WERI-Rb-1 (cell line): ENCODE results near the gene KDM6B.

Experiments
- DNase-seq: peaks from one replicate; pipeline ENCODE4 v3.0.0-alpha.2; 2020
- H3K27ac ChIP-seq: fragments of 250-450 bp; sonication (Bioruptor Pico); 2 replicates; pipeline ENCODE4 v1.5.1; 2020; ENCODE audit warnings: mild to moderate bottlenecking, moderate library complexity
- H3K27me3 ChIP-seq: fragments of 250-450 bp; sonication (Bioruptor Pico); 2 replicates; pipeline ENCODE4 v1.5.1; 2021; ENCODE audit warnings: mild to moderate bottlenecking, low read depth, moderate library complexity; ENCODE audit not compliant: insufficient read depth, severe bottlenecking
- H3K36me3 ChIP-seq: fragments of 250-450 bp; sonication (Bioruptor Pico); 2 replicates; pipeline ENCODE4 v1.5.1; 2020; ENCODE audit warnings: mild to moderate bottlenecking, moderate library complexity
- H3K4me3 ChIP-seq: 2 replicates; pipeline ENCODE4 v1.5.1; 2011; ENCODE audit warnings: low read depth, mild to moderate bottlenecking, control low read depth, low read length
- H3K9me3 ChIP-seq: fragments of 250-450 bp; sonication (Bioruptor Pico); 2 replicates; pipeline ENCODE4 v1.5.1; 2021; ENCODE audit warnings: mild to moderate bottlenecking, moderate library complexity; ENCODE audit not compliant: severe bottlenecking
- TF ChIP-seq, protein P1 (sequence below): IDR thresholded peaks from 2 replicates; pipeline ENCODE4 v1.5.1; 2011; ENCODE audit warnings: low read depth, mild to moderate bottlenecking, control low read depth, inconsistent platforms, low read length

KDM6B gene

GRCh38 chr17:7794075-7794663, 39.8 kb upstream of the KDM6B start:
- H3K27ac ChIP-seq: no peak overlapping the region
- no peak for DNase-seq
- H3K36me3 ChIP-seq: no peaks in the 10 kb centered on the region
- no peak overlapping the region for H3K4me3 ChIP-seq
- H3K27me3 ChIP-seq: no peaks in the 10 kb centered on the region
- TF ChIP-seq, protein P1, sequence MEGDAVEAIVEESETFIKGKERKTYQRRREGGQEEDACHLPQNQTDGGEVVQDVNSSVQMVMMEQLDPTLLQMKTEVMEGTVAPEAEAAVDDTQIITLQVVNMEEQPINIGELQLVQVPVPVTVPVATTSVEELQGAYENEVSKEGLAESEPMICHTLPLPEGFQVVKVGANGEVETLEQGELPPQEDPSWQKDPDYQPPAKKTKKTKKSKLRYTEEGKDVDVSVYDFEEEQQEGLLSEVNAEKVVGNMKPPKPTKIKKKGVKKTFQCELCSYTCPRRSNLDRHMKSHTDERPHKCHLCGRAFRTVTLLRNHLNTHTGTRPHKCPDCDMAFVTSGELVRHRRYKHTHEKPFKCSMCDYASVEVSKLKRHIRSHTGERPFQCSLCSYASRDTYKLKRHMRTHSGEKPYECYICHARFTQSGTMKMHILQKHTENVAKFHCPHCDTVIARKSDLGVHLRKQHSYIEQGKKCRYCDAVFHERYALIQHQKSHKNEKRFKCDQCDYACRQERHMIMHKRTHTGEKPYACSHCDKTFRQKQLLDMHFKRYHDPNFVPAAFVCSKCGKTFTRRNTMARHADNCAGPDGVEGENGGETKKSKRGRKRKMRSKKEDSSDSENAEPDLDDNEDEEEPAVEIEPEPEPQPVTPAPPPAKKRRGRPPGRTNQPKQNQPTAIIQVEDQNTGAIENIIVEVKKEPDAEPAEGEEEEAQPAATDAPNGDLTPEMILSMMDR: no peak
- H3K9me3 ChIP-seq: peaks cover under 1% of the 10 kb centered on the region

DNA sequence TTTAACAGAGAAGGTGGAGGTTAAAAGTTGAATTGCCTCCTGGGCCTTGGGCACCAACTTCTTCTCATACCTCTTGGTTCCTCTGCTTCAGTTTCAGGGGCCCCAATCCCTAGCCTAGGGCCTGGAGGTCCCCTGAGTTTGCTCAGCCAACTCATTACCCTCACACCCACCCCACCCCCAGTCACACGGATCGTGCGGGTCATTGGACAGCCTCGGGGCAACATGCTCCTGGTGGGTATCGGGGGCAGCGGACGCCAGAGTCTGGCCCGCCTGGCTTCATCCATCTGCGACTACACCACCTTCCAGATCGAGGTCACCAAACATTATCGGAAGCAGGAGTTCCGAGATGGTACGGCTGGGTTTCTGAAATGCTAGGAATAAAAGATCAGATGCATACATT, 36.0 kb upstream of the KDM6B start:
- Histone ChIP-seq H3K27ac (no peak overlapping the region), H3K36me3 (no peaks in the 10 kb centered on the region), H3K4me3 (no peak overlapping the region), H3K9me3 (peaks cover 2% of the 10 kb centered on the region), H3K27me3 (no peaks in the 10 kb centered on the region)
- TF ChIP-seq, protein P1: no peak
- no peak for DNase-seq

GRCh38 chr17:7798839-7799238, 35.2 kb upstream of the KDM6B start:
- H3K27ac ChIP-seq: no peak overlapping the region
- H3K4me3 ChIP-seq: no peak overlapping the region
- TF ChIP-seq, protein P1: no peak
- peaks cover 2% of the 10 kb centered on the region for H3K9me3 ChIP-seq
- no peak for DNase-seq
- no peaks in the 10 kb centered on the region for H3K27me3 ChIP-seq
- H3K36me3 ChIP-seq: no peaks in the 10 kb centered on the region

DNA sequence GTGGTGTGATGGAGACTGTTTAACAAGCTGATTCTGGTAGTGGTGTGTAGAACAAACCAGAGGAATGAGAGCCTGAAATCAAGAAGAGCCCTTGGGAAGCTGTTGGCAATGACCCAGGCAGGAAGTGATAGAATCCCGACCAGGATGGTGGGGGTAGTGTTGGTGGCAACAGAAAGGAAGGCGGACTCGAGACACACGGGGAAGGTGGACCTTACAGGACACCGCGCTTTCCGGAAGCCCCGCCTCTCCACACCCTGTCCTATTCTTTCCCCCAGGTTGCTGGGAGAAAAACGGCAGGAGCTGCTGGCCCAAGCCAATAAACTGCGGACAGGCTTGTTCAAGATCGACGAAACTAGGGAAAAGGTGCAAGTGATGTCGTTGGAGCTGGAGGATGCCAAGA, 30.0 kb upstream of the KDM6B start:
- no peak overlapping the region for H3K27ac ChIP-seq
- H3K36me3 ChIP-seq: no peaks in the 10 kb centered on the region
- H3K27me3 ChIP-seq: no peaks in the 10 kb centered on the region
- H3K4me3 ChIP-seq: no peak overlapping the region
- peaks cover 2% of the 10 kb centered on the region for H3K9me3 ChIP-seq
- TF ChIP-seq, protein P1: no peak
- DNase-seq: no peak

DNA sequence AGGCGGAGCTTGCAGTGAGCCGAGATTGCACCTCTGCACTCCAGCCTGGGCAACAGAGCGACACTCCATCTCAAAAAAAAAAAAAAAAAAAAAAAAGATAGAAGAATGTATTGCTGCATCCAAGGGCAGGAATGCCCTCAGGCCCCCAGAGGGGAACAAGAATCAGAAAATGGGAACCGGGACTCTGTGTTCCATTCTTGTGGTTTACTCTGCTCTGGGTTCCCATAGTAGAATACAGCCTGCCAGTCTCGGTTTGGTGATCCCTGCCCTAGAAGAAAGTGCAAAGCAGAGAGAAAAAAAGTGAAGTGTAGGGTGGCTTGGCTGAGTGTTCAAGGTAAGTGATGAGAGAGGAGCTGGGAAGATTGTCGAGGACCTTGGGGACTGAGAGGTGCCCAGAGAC, 27.4 kb upstream of the KDM6B start:
- no peaks in the 10 kb centered on the region for H3K27me3 ChIP-seq
- no peak overlapping the region for H3K27ac ChIP-seq
- no peak for DNase-seq
- no peaks in the 10 kb centered on the region for H3K36me3 ChIP-seq
- H3K4me3 ChIP-seq: no peak overlapping the region
- TF ChIP-seq, protein P1: no peak
- H3K9me3 ChIP-seq: no peaks in the 10 kb centered on the region

GRCh38 chr17:7807206-7807605, 26.8 kb upstream of the KDM6B start:
- no peaks in the 10 kb centered on the region for H3K27me3 ChIP-seq
- TF ChIP-seq, protein P1: no peak
- no peaks in the 10 kb centered on the region for H3K9me3 ChIP-seq
- DNase-seq: no peak
- no peak overlapping the region for H3K27ac ChIP-seq
- no peaks in the 10 kb centered on the region for H3K36me3 ChIP-seq
- H3K4me3 ChIP-seq: no peak overlapping the region
